ENCODE results near the gene OPCML. TPM values are rescaled to one million over a fixed set of nuclear protein-coding genes. Genes with fewer than 3 reads are reported as not detected.

Gene OPCML
- total and polyA plus RNA-seq, 7 donors, result 0.01 to 0.80 (median 0.07) TPM; not detected in 4

DNA sequence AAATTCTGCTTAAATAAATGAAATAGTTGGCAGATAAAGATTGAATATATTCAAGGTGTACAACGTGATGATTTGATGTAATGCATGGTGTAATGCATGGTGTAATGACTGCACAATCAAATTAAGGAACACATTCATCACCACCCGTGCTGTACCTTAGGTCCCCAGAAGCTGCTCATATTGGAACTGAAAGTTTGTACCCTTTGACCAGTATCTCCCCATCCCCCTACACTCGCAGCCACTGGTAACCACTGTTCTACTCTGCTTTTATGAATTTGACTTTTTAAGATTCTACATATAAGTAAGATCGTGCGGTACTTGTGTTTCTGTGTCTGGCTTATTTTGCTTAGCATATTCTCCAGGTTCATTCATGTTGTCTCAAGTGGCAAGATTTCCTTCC, 445.8 kb downstream of the OPCML start:
- no peaks in the 10 kb centered on the region for H3K36me3 ChIP-seq (ENCODE audit: insufficient read depth in 1 of 2, low read depth in 1 of 2)
- WGBS, 3 donors, result 72 to 78% (median 75%) methylated on average over 5 of the region's 5 CpGs
- H3K4me3 ChIP-seq, result no peak overlapping the region
- peaks cover 7 to 32% (median 13%) of the 10 kb centered on the region in 3 donors for H3K27me3 ChIP-seq (ENCODE audit: insufficient read depth in 3 of 3, low read length in 2 of 3)
- DNase-seq (no peak), ATAC-seq (no peak)
- TF ChIP-seq, protein P1, sequence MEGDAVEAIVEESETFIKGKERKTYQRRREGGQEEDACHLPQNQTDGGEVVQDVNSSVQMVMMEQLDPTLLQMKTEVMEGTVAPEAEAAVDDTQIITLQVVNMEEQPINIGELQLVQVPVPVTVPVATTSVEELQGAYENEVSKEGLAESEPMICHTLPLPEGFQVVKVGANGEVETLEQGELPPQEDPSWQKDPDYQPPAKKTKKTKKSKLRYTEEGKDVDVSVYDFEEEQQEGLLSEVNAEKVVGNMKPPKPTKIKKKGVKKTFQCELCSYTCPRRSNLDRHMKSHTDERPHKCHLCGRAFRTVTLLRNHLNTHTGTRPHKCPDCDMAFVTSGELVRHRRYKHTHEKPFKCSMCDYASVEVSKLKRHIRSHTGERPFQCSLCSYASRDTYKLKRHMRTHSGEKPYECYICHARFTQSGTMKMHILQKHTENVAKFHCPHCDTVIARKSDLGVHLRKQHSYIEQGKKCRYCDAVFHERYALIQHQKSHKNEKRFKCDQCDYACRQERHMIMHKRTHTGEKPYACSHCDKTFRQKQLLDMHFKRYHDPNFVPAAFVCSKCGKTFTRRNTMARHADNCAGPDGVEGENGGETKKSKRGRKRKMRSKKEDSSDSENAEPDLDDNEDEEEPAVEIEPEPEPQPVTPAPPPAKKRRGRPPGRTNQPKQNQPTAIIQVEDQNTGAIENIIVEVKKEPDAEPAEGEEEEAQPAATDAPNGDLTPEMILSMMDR (IDR thresholded peaks at IDR 0.05), result no peak
- H3K4me1 ChIP-seq, result no peaks in the 10 kb centered on the region
- no peak overlapping the region for H3K27ac ChIP-seq
- intact Hi-C loops (cut with DNase I), result loop anchor here in 1 of 2 donors (10.0 kb wide), 1 partner anchor 748 kb away; no protein-coding TSS in a partner anchor
- no peaks in the 10 kb centered on the region for H3K9me3 ChIP-seq

DNA sequence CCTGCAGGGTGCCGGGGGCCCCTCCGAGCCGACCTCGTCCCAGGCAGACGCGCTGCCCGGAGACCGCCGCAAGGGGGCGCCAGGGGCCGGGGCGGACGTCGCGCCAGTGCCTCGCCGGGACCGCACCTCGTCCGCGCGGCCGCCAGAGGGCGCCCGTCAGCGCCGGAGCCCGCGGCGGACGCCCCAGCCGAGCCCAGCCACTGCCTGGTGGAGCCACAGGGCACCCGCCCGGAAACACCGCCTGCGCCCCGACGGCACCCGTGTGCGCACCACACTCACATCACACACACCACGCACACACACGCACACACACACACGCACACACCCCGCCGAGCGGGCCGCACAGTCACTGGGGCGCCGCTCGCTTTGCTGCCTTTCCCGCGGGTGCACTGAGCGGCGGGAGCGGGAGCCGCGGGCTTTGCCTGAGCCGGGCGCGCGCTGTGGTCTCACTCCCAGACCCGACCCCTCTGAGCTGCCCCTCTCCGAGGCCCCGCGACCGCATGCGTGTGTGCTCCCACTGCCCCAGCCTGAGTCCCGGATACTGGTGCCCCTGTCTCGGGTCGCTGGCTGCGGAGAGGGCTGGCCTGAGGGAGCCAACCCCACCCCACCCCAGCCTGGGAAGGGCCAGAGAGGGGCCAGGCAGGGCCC, 449.3 kb downstream of the OPCML start:
- H3K27me3 ChIP-seq (ENCODE audit: insufficient read depth in 3 of 3, low read length in 2 of 3), result peaks cover 4 to 38% (median 17%) of the 10 kb centered on the region in 3 donors
- intact Hi-C loops (cut with DNase I), result loop anchor here in 1 of 2 donors (10.0 kb wide), 1 partner anchor 752 kb away; no protein-coding TSS in a partner anchor

DNA sequence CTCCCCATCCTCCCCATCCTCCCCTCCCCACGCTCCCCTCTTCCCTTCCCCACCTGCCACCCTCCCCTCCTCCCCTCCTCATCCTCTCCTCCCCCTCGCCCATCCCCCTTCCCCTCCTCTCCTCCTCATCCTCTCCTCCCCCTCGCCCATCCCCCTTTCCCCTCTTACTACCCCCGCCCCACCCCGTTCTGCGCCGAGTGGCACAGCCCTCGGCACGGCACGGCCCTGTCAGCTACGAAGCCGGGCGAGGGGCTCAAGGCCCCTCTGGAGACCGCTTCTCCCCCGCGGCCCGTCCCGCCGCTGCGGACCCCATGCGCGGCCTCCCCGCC, 449.9 kb downstream of the OPCML start:
- DNase-seq (peak; percentile 34 to 62), ATAC-seq (no peak)
- H3K27me3 ChIP-seq (ENCODE audit: insufficient read depth in 3 of 3, low read length in 2 of 3), result peaks cover 4 to 41% (median 17%) of the 10 kb centered on the region in 3 donors
- no peaks in the 10 kb centered on the region for H3K9me3 ChIP-seq
- no peak overlapping the region for H3K27ac ChIP-seq
- intact Hi-C loops (cut with DNase I), result loop anchor here in 1 of 2 donors (10.0 kb wide), 1 partner anchor 752 kb away; no protein-coding TSS in a partner anchor
- TF ChIP-seq, protein P1 (IDR thresholded peaks at IDR 0.05), result no peak
- H3K4me1 ChIP-seq, result no peaks in the 10 kb centered on the region
- 9 to 11% (median 9%) methylated on average over 20 to 23 of the region's 23 CpGs for WGBS, 3 donors
- H3K36me3 ChIP-seq (ENCODE audit: insufficient read depth in 1 of 2, low read depth in 1 of 2), result no peaks in the 10 kb centered on the region
- H3K4me3 ChIP-seq, result no peak overlapping the region

More for the DNA sequence above, 449.3 kb downstream of the OPCML start:
- no peaks in the 10 kb centered on the region for H3K4me1 ChIP-seq
- no peak overlapping the region for H3K27ac ChIP-seq
- DNase-seq (peak; percentile 65 to 74), ATAC-seq (peak; percentile 72 to 96 (median 85))
- H3K9me3 ChIP-seq, result no peaks in the 10 kb centered on the region
- H3K4me3 ChIP-seq, result peak overlapping the region; percentile 52
- TF ChIP-seq, protein P1 (IDR thresholded peaks at IDR 0.05), result peak; percentile 70
- 1% methylated on average over 25 to 71 of the region's 71 CpGs for WGBS, 3 donors
- H3K36me3 ChIP-seq (ENCODE audit: insufficient read depth in 1 of 2, low read depth in 1 of 2), result no peaks in the 10 kb centered on the region

DNA sequence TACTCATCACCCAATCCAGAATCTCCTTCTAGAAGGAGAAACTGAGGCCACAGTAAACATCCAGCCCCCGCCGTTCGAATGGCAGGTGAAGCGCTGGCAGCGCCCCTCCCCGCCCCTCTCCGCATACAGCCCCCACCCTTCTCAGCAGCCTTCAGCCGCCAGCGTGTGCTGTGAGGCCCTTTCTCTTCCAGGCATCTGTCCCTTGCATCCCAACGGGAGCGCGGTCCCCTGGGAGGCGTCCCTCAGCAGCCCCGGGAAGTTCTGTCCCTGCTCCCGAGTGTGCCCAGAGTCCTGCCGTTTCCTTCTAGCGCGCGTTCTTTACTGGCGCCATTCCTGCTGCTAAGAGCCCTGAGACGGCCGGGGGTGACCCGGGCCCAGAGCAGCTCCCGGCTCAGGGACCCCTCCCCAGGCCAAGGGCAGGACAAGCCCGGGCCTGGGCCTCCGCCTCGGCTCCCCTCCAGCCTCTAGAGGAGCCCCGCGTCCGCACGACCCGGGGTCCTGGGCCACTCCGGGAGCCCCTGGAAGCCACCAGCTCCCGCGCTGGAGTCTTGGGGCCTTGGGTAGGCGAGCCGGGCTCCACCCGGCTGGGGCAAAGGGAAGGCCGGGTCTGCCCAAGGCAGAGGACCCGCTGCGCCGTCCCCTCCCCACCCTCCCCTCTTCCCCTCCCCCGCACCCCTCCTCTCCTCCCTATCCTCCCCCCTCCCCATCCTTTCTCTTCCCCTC, 450.4 kb downstream of the OPCML start:
- H3K27me3 ChIP-seq (ENCODE audit: insufficient read depth in 3 of 3, low read length in 2 of 3), result peaks cover 4 to 41% (median 17%) of the 10 kb centered on the region in 3 donors
- H3K36me3 ChIP-seq (ENCODE audit: insufficient read depth in 1 of 2, low read depth in 1 of 2), result no peaks in the 10 kb centered on the region
- no peak for DNase-seq
- 47 to 65% (median 51%) methylated on average over 32 to 43 of the region's 43 CpGs for WGBS, 3 donors
- no peak overlapping the region for H3K27ac ChIP-seq
- H3K4me3 ChIP-seq, result no peak overlapping the region
- no peak for ATAC-seq
- intact Hi-C loops (cut with DNase I), result loop anchor here in 1 of 2 donors (10.0 kb wide), 1 partner anchor 753 kb away; no protein-coding TSS in a partner anchor
- TF ChIP-seq, protein P1 (IDR thresholded peaks at IDR 0.05), result no peak
- H3K9me3 ChIP-seq, result no peaks in the 10 kb centered on the region
- no peaks in the 10 kb centered on the region for H3K4me1 ChIP-seq

All from psoas muscle (tissue), 8 donors.